Caki2 (cell line): Measurements from ENCODE around the gene HS2ST1. TPM values are rescaled to one million over a fixed set of nuclear protein-coding genes. Genes with fewer than 3 reads are reported as not detected.
A peak's percentile ranks its signal among the peaks of the same experiment; 100 is the strongest.
"Not testable (repeated sequence)": the region's sequence is repeated elsewhere in the genome, so short reads cannot be mapped to it uniquely, and the experiment has no call there.

Source experiments
- DNase-seq: peaks from one replicate; pipeline ENCODE4 v3.0.0-alpha.2; 2015; ENCODE audit warnings: low read depth
- in situ Hi-C: cut with HindIII; loops from 2 replicates; pipeline ENCODE4 v1.10.0; 2016; ENCODE audit warnings: low sequenced_read_pairs, low pct_unique_long_range_greater_than_20kb, mixed read lengths
- total RNA-seq: library from RNA; depleted of rRNA; stranded (reverse); fragments of >200 nt; shearing (Covaris generic); gene quantifications from 2 replicates; pipeline ENCODE4 v1.2.3, GENCODE V29; 2014; ENCODE audit warnings: low replicate concordance

Gene HS2ST1
- total RNA-seq, 1 experiment from 2014 or later: 7.7 TPM

- DNase-seq: no peak
- in situ Hi-C loops: no loop called here
These were observed 79.0 kb downstream of the HS2ST1 start for GRCh38 chr1:86993269-86993985.

- in situ Hi-C loops: no loop called here
- no peak for DNase-seq
These were observed 79.6 kb downstream of the HS2ST1 start for GRCh38 chr1:86994061-86994460.

- DNase-seq: no peak
- in situ Hi-C loops: no loop called here
These were observed 83.1 kb downstream of the HS2ST1 start for GRCh38 chr1:86997538-86997937.

GRCh38 chr1:86998280-86998679 lies 83.8 kb downstream of the HS2ST1 start:
- DNase-seq: no peak
- in situ Hi-C loops: no loop called here

GRCh38 chr1:86998727-86999126 lies 84.3 kb downstream of the HS2ST1 start:
- in situ Hi-C loops: no loop called here

GRCh38 chr1:87000460-87000859 lies 86.0 kb downstream of the HS2ST1 start:
- no peak for DNase-seq
- in situ Hi-C loops: no loop called here

More at GRCh38 chr1:86998727-86999126, 84.3 kb downstream of the HS2ST1 start:
- no peak for DNase-seq

GRCh38 chr1:87004857-87005256 lies 90.4 kb downstream of the HS2ST1 start:
- no peak for DNase-seq
- in situ Hi-C loops: no loop called here

- DNase-seq: no peak
- in situ Hi-C loops: no loop called here
These were observed 92.9 kb downstream of the HS2ST1 start for GRCh38 chr1:87007323-87007722.

- in situ Hi-C loops: not testable (repeated sequence)
These were observed 99.0 kb downstream of the HS2ST1 start for GRCh38 chr1:87013385-87013784.

GRCh38 chr1:87017998-87018672 lies 103.7 kb downstream of the HS2ST1 start:
- no peak for DNase-seq
- in situ Hi-C loops: no loop called here

More at GRCh38 chr1:87013385-87013784, 99.0 kb downstream of the HS2ST1 start:
- not testable (repeated sequence) for DNase-seq

- no peak for DNase-seq
- in situ Hi-C loops: no loop called here
These were observed 108.9 kb downstream of the HS2ST1 start for GRCh38 chr1:87023326-87023725.

GRCh38 chr1:87024936-87025540 lies 110.6 kb downstream of the HS2ST1 start:
- DNase-seq: peak; percentile 10
- in situ Hi-C loops: no loop called here

- DNase-seq, in situ Hi-C loops: not testable (repeated sequence)
These were observed 113.1 kb downstream of the HS2ST1 start for GRCh38 chr1:87027561-87027960.

GRCh38 chr1:87028576-87028975 lies 114.1 kb downstream of the HS2ST1 start:
- in situ Hi-C loops: no loop called here
- no peak for DNase-seq

- no peak for DNase-seq
- in situ Hi-C loops: no loop called here
These were observed 116.6 kb downstream of the HS2ST1 start for GRCh38 chr1:87030740-87031690.

- in situ Hi-C loops: no loop called here
- no peak for DNase-seq
These were observed 119.9 kb downstream of the HS2ST1 start for GRCh38 chr1:87034351-87034750.

GRCh38 chr1:87039096-87039495 lies 124.7 kb downstream of the HS2ST1 start:
- DNase-seq: no peak

GRCh38 chr1:87042111-87042811 lies 127.8 kb downstream of the HS2ST1 start:
- in situ Hi-C loops: no loop called here

More at GRCh38 chr1:87039096-87039495, 124.7 kb downstream of the HS2ST1 start:
- in situ Hi-C loops: no loop called here

More at GRCh38 chr1:87042111-87042811, 127.8 kb downstream of the HS2ST1 start:
- DNase-seq: no peak
